Measurements from ENCODE around the gene CFAP91. TPM values are rescaled to one million over a fixed set of nuclear protein-coding genes. Genes with fewer than 3 reads are reported as not detected.

CFAP91 gene
- total RNA-seq, 1 donor: 0.36 TPM

DNA sequence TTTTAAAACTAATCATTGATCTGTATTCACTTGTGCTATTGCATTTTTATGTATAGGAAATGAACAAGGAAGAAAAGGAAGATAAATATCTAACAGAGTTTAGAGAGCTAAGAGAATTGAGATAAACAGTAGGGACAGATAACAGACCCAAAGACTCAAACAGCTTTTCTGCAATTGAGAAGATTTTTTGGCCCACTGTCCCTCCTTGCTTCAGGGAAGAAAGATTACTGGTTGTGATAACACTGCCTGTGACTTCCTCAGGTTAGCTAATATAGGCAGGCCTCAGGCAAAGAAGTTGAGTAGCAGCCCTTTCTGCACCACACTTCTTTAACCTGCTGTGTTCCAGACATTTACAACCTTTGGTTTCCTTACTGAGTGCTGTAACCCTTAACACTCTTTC, 22.9 kb upstream of the CFAP91 start:
- Histone ChIP-seq H3K27ac (ENCODE audit: low read depth, low read length) (no peak overlapping the region), H2AFZ (ENCODE audit: low read length) (peak overlapping the region; percentile 58), H3K9me3 (ENCODE audit: low read depth, low read length) (no peaks in the 10 kb centered on the region), H3K4me3 (ENCODE audit: insufficient read depth, low read length) (no peak overlapping the region), H3K27me3 (ENCODE audit: insufficient read depth, low read length) (no peaks in the 10 kb centered on the region), H3K79me2 (ENCODE audit: insufficient read depth, low read length) (peaks cover 12% of the 10 kb centered on the region), H3K4me1 (ENCODE audit: insufficient read depth, low read length) (peaks cover 13% of the 10 kb centered on the region), H4K20me1 (ENCODE audit: insufficient read depth, low read length) (no peaks in the 10 kb centered on the region), H3K4me2 (ENCODE audit: insufficient read depth, low read length) (no peak overlapping the region), H3K36me3 (ENCODE audit: insufficient read depth, low read length) (peaks cover 2% of the 10 kb centered on the region)
- no peak for DNase-seq (ENCODE audit: insufficient read length, low spot score, missing footprints)
- TF ChIP-seq, protein P1, sequence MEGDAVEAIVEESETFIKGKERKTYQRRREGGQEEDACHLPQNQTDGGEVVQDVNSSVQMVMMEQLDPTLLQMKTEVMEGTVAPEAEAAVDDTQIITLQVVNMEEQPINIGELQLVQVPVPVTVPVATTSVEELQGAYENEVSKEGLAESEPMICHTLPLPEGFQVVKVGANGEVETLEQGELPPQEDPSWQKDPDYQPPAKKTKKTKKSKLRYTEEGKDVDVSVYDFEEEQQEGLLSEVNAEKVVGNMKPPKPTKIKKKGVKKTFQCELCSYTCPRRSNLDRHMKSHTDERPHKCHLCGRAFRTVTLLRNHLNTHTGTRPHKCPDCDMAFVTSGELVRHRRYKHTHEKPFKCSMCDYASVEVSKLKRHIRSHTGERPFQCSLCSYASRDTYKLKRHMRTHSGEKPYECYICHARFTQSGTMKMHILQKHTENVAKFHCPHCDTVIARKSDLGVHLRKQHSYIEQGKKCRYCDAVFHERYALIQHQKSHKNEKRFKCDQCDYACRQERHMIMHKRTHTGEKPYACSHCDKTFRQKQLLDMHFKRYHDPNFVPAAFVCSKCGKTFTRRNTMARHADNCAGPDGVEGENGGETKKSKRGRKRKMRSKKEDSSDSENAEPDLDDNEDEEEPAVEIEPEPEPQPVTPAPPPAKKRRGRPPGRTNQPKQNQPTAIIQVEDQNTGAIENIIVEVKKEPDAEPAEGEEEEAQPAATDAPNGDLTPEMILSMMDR (IDR thresholded peaks at IDR 0.05; ENCODE audit: extremely low read depth, low read depth, low read length): no peak

GRCh38 chr3:119681279-119681678, 21.5 kb upstream of the CFAP91 start:
- Histone ChIP-seq H3K4me3 (ENCODE audit: insufficient read depth, low read length) (no peak overlapping the region), H3K4me1 (ENCODE audit: insufficient read depth, low read length) (peaks cover 7% of the 10 kb centered on the region), H3K27ac (ENCODE audit: low read depth, low read length) (no peak overlapping the region)

GRCh38 chr3:119683421-119683820, 19.4 kb upstream of the CFAP91 start:
- Histone ChIP-seq H3K79me2 (ENCODE audit: insufficient read depth, low read length) (no peaks in the 10 kb centered on the region), H3K4me1 (ENCODE audit: insufficient read depth, low read length) (no peaks in the 10 kb centered on the region)

More at GRCh38 chr3:119681279-119681678, 21.5 kb upstream of the CFAP91 start:
- TF ChIP-seq, protein P1 (IDR thresholded peaks at IDR 0.05; ENCODE audit: extremely low read depth, low read depth, low read length): peak; percentile 64
- no peaks in the 10 kb centered on the region for H3K9me3 ChIP-seq (ENCODE audit: low read depth, low read length)
- H3K27me3 ChIP-seq (ENCODE audit: insufficient read depth, low read length): no peaks in the 10 kb centered on the region
- peak; percentile 72 for DNase-seq (ENCODE audit: insufficient read length, low spot score, missing footprints)
- H3K36me3 ChIP-seq (ENCODE audit: insufficient read depth, low read length): no peaks in the 10 kb centered on the region
- H2AFZ ChIP-seq (ENCODE audit: low read length): no peak overlapping the region
- H3K4me2 ChIP-seq (ENCODE audit: insufficient read depth, low read length): no peak overlapping the region
- peaks cover 4% of the 10 kb centered on the region for H3K79me2 ChIP-seq (ENCODE audit: insufficient read depth, low read length)
- no peaks in the 10 kb centered on the region for H4K20me1 ChIP-seq (ENCODE audit: insufficient read depth, low read length)

DNA sequence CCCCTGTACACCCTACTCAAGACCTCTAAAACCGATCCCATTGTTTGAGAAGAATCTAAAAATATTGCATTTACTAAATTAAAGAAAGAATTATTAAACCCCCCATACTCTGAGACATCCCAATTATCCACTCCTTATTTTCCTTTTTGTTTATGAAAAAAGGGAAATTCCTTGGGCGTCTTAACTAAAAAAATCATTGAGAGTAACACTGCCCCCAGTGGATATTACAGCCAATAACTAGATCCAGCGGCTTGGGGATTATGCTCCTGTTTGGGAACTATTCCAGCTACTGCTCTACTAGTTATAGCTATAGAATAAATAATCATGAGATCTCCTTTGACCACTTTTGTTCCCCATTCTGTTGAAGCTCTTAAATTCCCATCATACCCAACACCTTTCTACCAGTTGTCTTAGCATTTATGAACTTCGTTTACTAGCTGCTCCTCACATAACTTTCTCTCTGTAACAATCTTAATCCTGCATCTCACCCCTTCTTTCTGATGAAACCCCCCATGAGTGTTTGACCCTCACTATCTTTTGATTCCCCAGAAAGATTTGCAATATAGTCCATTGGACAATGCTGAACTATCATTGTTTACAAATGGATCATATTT, 12.7 kb upstream of the CFAP91 start:
- Histone ChIP-seq H3K36me3 (ENCODE audit: insufficient read depth, low read length) (no peaks in the 10 kb centered on the region), H3K4me1 (ENCODE audit: insufficient read depth, low read length) (no peaks in the 10 kb centered on the region), H3K4me2 (ENCODE audit: insufficient read depth, low read length) (no peak overlapping the region), H3K79me2 (ENCODE audit: insufficient read depth, low read length) (no peaks in the 10 kb centered on the region), H4K20me1 (ENCODE audit: insufficient read depth, low read length) (no peaks in the 10 kb centered on the region), H2AFZ (ENCODE audit: low read length) (no peak overlapping the region), H3K4me3 (ENCODE audit: insufficient read depth, low read length) (no peak overlapping the region), H3K27me3 (ENCODE audit: insufficient read depth, low read length) (no peaks in the 10 kb centered on the region), H3K9me3 (ENCODE audit: low read depth, low read length) (no peaks in the 10 kb centered on the region), H3K27ac (ENCODE audit: low read depth, low read length) (no peak overlapping the region)
- TF ChIP-seq, protein P1 (IDR thresholded peaks at IDR 0.05; ENCODE audit: extremely low read depth, low read depth, low read length): peak; percentile 73
- peak; percentile 14 for DNase-seq (ENCODE audit: insufficient read length, low spot score, missing footprints)

More at GRCh38 chr3:119683421-119683820, 19.4 kb upstream of the CFAP91 start:
- no peaks in the 10 kb centered on the region for H3K9me3 ChIP-seq (ENCODE audit: low read depth, low read length)
- DNase-seq (ENCODE audit: insufficient read length, low spot score, missing footprints): no peak
- no peak overlapping the region for H3K4me2 ChIP-seq (ENCODE audit: insufficient read depth, low read length)
- H3K4me3 ChIP-seq (ENCODE audit: insufficient read depth, low read length): no peak overlapping the region
- no peaks in the 10 kb centered on the region for H3K27me3 ChIP-seq (ENCODE audit: insufficient read depth, low read length)
- H3K36me3 ChIP-seq (ENCODE audit: insufficient read depth, low read length): no peaks in the 10 kb centered on the region
- H3K27ac ChIP-seq (ENCODE audit: low read depth, low read length): no peak overlapping the region
- no peaks in the 10 kb centered on the region for H4K20me1 ChIP-seq (ENCODE audit: insufficient read depth, low read length)
- H2AFZ ChIP-seq (ENCODE audit: low read length): no peak overlapping the region
- TF ChIP-seq, protein P1 (IDR thresholded peaks at IDR 0.05; ENCODE audit: extremely low read depth, low read depth, low read length): no peak
